WERI-Rb-1 (cell line): Measurements from ENCODE around the gene SOX30.

Source experiments
- DNase-seq: peaks from one replicate; pipeline ENCODE4 v3.0.0-alpha.2; 2020
- H3K27ac ChIP-seq: fragments of 250-450 bp; sonication (Bioruptor Pico); 2 replicates; pipeline ENCODE4 v1.5.1; 2020; ENCODE audit warnings: mild to moderate bottlenecking, moderate library complexity
- H3K27me3 ChIP-seq: fragments of 250-450 bp; sonication (Bioruptor Pico); 2 replicates; pipeline ENCODE4 v1.5.1; 2021; ENCODE audit warnings: mild to moderate bottlenecking, low read depth, moderate library complexity; ENCODE audit not compliant: insufficient read depth, severe bottlenecking
- H3K36me3 ChIP-seq: fragments of 250-450 bp; sonication (Bioruptor Pico); 2 replicates; pipeline ENCODE4 v1.5.1; 2020; ENCODE audit warnings: mild to moderate bottlenecking, moderate library complexity
- H3K4me3 ChIP-seq: 2 replicates; pipeline ENCODE4 v1.5.1; 2011; ENCODE audit warnings: low read depth, mild to moderate bottlenecking, control low read depth, low read length
- H3K9me3 ChIP-seq: fragments of 250-450 bp; sonication (Bioruptor Pico); 2 replicates; pipeline ENCODE4 v1.5.1; 2021; ENCODE audit warnings: mild to moderate bottlenecking, moderate library complexity; ENCODE audit not compliant: severe bottlenecking
- TF ChIP-seq, protein P1 (sequence below): IDR thresholded peaks from 2 replicates; pipeline ENCODE4 v1.5.1; 2011; ENCODE audit warnings: low read depth, mild to moderate bottlenecking, control low read depth, inconsistent platforms, low read length

SOX30 gene

GRCh38 chr5:157626831-157627230 lies 25.4 kb downstream of the SOX30 start:
- Histone ChIP-seq H3K27me3 (no peaks in the 10 kb centered on the region), H3K36me3 (no peaks in the 10 kb centered on the region), H3K27ac (no peak overlapping the region), H3K9me3 (no peaks in the 10 kb centered on the region), H3K4me3 (no peak overlapping the region)
- TF ChIP-seq, protein P1, sequence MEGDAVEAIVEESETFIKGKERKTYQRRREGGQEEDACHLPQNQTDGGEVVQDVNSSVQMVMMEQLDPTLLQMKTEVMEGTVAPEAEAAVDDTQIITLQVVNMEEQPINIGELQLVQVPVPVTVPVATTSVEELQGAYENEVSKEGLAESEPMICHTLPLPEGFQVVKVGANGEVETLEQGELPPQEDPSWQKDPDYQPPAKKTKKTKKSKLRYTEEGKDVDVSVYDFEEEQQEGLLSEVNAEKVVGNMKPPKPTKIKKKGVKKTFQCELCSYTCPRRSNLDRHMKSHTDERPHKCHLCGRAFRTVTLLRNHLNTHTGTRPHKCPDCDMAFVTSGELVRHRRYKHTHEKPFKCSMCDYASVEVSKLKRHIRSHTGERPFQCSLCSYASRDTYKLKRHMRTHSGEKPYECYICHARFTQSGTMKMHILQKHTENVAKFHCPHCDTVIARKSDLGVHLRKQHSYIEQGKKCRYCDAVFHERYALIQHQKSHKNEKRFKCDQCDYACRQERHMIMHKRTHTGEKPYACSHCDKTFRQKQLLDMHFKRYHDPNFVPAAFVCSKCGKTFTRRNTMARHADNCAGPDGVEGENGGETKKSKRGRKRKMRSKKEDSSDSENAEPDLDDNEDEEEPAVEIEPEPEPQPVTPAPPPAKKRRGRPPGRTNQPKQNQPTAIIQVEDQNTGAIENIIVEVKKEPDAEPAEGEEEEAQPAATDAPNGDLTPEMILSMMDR = no peak
- no peak for DNase-seq

DNA sequence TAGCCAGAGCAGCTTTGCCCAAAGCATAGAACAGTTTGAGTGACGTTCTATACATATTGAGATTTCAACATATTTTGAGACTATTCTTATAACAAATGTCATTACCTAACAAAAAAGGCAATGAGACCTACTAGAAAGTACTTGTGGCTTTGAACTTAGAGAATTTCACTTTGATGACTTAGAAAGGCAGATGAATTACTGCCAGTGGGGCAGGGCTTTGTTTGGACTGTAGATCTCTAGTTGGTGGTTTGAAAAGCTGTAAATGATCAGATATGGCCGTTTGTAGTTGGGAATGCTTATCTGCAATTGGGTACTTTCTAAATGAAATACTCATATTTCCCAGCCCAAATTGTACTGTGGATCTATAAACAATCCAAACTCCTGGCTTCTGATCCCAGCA lies 28.1 kb downstream of the SOX30 start:
- no peak overlapping the region for H3K27ac ChIP-seq
- DNase-seq = no peak
- TF ChIP-seq, protein P1 = no peak
- H3K36me3 ChIP-seq = no peaks in the 10 kb centered on the region
- no peaks in the 10 kb centered on the region for H3K27me3 ChIP-seq
- no peaks in the 10 kb centered on the region for H3K9me3 ChIP-seq
- H3K4me3 ChIP-seq = no peak overlapping the region

DNA sequence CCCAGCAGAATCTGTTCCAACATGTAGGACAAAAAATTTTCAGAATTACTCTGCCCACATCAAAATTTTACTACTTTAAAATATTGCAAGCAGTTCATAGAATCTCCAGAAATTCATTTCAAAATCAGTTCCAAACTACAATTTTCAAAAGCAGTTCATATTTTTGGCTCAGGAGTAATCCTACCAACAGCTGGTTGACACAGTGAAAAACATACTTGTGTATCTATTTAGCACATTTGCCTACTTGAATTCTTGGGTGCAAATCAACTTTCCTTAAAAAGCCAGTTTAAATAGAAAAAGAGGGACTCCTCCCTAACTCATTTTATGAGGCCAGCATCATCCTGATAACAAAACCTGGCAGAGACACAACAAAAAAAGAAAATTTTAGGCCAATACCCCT lies 31.5 kb downstream of the SOX30 start:
- Histone ChIP-seq H3K36me3 (no peaks in the 10 kb centered on the region), H3K9me3 (no peaks in the 10 kb centered on the region), H3K27ac (no peak overlapping the region), H3K27me3 (no peaks in the 10 kb centered on the region), H3K4me3 (no peak overlapping the region)
- DNase-seq = no peak
- TF ChIP-seq, protein P1 = no peak

DNA sequence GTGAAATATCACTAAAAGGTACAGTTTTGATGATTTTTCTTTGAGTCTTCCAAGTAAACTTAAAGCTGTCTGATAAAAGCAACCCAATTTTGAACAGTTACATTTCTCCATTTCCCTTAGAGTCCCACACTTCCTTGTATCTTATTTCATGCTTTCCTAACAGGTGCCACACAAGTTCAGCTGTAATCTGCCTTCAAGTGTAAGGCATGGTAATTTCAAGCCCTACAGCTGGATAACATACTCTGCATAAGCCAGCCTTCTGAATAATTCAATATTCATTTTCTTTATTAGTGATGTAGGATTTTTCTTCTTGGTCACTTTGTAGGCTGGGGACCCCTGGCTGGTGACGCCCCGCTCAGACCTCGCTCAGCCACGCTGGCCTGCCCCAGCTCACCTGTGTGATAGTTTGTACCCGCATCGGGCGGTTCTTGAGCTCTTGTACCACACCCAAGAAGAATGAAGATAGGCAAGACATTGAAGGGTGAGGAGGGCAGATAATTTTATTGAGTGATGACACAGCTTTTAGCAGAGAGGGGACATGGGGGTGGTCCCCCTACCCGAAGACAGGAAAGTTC lies 34.0 kb downstream of the SOX30 start:
- Histone ChIP-seq H3K36me3 (no peaks in the 10 kb centered on the region), H3K4me3 (no peak overlapping the region), H3K27ac (no peak overlapping the region), H3K27me3 (no peaks in the 10 kb centered on the region), H3K9me3 (no peaks in the 10 kb centered on the region)
- no peak for DNase-seq
- TF ChIP-seq, protein P1 = no peak

- H3K27me3 ChIP-seq = no peaks in the 10 kb centered on the region
- no peak overlapping the region for H3K4me3 ChIP-seq
- no peak overlapping the region for H3K27ac ChIP-seq
- H3K9me3 ChIP-seq = no peaks in the 10 kb centered on the region
- no peaks in the 10 kb centered on the region for H3K36me3 ChIP-seq
- DNase-seq = no peak
- TF ChIP-seq, protein P1 = no peak
These were observed 35.5 kb downstream of the SOX30 start for GRCh38 chr5:157616785-157617184.
